GM12872 (cell line): ENCODE data around the gene GARIN5A.

Source experiments
- TF ChIP-seq, protein P1 (sequence below): IDR thresholded peaks from 3 replicates; pipeline ENCODE4 v1.5.1; 2011; ENCODE audit warnings: low read depth, mild to moderate bottlenecking, low read length, moderate library complexity; ENCODE audit not compliant: insufficient read depth

The GARIN5A gene

DNA sequence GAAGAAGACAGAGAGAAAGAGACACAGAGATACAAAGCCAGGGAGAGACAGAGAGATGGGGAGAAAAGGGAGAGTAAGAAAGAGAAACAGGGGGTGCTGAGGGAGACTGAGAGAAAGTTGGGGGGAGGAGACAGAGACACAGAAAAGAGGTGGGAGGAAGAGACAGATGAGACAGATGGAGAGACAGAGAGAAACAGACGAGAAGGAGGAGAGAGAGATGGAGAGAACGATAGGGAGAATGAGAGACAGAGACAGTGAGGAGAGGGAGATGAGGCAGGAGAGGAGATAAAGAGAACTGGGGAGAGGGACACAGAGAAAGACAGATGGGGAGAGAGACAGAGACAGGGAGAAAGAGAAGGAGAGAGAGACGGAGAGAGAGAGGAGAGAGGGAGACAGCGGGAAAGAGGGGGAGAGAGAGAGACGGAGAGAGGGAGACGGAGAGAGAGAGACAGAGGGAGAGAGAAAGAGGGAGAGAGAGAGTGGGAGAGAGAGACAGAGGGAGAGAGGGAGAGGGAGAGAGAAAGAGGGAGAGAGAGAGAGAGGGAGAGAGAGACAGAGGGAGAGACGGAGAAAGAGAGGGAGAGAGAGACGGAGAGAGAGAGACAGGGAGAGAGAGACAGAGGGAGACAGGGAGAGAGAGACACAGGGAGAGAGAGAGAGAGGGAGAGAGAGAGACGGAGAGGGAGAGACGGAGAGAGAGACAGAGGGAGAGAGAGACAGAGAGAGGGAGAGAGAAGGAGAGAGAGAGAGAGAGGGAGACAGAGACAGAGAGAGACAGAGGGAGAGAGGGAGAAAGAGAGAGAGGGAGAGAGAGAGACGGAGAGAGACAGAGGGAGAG lies 21.8 kb upstream of the GARIN5A start:
- TF ChIP-seq, protein P1, sequence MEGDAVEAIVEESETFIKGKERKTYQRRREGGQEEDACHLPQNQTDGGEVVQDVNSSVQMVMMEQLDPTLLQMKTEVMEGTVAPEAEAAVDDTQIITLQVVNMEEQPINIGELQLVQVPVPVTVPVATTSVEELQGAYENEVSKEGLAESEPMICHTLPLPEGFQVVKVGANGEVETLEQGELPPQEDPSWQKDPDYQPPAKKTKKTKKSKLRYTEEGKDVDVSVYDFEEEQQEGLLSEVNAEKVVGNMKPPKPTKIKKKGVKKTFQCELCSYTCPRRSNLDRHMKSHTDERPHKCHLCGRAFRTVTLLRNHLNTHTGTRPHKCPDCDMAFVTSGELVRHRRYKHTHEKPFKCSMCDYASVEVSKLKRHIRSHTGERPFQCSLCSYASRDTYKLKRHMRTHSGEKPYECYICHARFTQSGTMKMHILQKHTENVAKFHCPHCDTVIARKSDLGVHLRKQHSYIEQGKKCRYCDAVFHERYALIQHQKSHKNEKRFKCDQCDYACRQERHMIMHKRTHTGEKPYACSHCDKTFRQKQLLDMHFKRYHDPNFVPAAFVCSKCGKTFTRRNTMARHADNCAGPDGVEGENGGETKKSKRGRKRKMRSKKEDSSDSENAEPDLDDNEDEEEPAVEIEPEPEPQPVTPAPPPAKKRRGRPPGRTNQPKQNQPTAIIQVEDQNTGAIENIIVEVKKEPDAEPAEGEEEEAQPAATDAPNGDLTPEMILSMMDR = no peak

DNA sequence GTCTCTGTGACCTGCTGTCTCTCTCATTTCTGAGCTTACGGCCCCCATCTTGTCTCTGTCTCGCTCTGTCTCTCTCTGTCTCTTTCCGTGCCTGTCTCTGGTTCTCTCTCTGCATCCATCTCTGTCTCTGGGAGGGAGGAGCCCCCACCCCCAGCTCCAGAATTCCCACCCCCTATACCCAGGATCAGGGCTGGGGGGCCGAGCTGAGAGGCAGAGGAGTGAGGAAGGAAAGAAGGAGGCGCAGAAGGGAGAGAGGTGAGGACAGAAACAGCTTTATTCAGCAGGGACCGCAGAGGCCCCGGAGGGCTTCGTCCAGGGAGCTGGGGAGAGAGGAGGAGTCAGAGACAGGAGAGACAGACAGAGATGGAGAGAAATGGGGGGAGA lies 20.4 kb upstream of the GARIN5A start:
- TF ChIP-seq, protein P1 = no peak

DNA sequence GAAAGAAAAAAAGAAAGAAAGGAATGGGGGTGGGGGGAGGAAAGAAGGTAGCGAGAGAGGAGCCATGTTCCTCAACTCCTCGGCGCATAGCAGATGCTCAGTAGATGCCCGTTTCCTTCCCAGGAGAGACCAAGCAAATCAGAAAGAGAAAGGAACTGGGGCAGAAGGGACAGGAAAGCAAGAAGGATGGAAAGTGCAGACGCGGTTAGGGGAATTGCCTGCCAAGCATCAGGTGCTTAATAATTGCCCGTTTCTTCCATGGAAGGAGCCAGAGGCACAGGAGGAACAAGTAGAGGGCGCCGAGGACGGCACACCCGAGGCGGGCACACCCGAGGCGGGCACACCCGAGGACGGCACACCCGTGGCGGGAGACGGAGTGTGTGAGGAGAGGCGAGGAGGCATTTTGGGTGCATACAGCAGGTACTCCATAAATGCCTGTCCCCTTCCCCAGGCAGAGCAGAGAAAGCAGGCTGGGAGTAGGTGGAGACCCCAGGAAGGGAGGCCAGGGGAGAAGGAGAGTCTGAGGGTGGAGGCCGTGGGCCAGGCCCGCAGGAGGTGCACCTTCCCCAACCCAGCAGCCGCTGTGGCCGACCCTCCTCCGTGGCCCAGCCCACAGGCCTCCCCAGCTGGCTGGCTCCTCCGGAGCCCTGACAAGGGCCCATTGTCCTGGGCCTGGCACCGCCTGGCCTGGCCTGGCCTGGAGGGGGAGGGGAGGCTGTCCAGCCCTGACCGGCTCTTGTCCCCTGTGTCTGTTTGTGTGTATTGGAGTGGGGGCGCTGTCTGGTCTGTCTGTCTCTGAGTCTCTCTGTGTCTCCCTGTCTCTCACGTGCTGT lies 19.8 kb upstream of the GARIN5A start:
- TF ChIP-seq, protein P1 = no peak

DNA sequence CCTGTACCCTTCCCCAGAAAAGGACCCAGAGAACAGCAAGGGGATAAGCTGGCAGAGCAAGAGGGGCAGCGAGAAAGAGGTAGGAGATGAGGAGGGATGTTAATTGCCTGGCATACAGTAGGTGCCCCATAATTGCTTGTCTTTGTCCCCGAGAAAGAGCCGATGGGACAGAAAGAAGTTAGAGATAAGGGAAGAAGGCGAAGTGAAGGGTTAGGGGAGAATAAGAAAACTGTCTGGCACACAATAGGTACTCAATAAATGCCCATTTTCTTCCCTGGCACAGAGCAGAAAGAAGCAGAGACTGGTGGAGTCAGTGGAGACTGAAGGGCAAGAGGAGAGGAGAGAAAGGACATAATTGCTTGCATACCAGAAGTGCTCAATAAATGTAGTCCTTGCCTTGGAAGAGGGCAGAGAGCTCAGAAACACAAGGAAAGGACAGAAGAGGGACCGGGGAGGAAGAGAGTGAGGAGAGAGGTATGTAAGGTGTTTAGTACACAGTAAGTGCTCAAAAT lies 18.4 kb upstream of the GARIN5A start:
- TF ChIP-seq, protein P1 = no peak

DNA sequence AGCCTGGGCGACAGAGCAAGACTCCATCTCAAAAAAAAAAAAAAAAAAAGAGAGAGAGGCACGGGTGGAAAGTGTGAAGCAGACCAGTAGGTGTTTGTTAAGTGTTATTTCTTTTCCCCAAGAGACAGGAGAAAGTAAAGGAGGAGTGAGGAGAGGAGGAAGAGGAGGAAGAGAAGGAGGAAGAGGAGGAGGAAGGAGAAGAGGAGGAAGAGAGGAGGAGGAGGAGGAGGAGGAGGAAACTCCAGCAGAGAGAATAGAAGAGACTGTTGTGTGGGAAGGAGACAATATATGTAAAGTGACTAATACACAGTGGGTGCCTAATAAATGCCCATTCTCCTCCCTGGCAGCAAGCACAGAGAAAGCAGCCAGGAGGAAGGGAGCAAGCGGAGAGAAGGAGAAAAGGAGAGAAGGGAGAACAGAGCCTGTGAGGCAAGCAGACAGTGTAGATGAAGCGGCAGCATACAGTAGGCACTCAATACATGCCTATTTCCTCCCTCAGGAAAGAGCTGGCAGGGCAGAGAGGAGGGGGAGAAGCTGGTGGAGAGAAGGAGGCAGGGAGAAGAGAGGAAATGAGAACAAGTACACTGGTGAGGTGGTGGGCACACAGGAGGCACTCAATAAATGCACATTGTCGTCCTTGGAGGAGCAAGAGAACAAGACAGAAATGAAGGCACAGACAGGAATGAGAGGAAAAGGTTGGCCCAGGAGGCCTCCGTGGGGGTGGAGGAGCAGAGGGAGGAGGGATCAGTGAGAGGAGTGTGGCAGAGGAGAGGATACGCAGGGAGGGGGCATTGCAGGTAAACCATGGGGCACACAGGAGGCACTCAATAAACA lies 17.8 kb upstream of the GARIN5A start:
- TF ChIP-seq, protein P1 = no peak

DNA sequence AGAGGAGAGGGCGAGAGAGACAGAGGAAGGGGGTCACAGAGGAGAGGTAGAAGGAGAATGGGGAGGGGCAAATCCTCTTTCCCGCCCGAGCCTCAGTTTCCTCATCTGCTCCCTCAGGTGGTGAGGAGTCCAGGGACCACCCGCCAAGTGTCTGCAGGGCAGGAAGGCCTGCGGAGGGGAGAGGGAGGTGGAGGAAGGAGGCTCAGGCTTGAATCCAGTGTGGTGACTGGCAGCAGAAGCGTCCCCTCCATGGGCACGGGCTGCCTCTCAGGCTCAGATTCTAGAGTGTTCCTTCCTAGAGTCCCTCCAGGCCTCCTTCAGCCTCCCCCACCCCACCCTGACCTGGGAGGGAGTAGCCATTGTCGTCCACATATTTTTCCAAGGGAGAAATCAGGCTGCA lies 16.5 kb upstream of the GARIN5A start:
- TF ChIP-seq, protein P1 = no peak
